GM21367 (cell line): ENCODE results near the gene EEA1.

Source experiments
- ATAC-seq: cut with Tn5 transposase; IDR thresholded peaks from one replicate; pipeline ENCODE4 v1.9.1; 2021; ENCODE audit not compliant: unreplicated experiment

EEA1 gene

DNA sequence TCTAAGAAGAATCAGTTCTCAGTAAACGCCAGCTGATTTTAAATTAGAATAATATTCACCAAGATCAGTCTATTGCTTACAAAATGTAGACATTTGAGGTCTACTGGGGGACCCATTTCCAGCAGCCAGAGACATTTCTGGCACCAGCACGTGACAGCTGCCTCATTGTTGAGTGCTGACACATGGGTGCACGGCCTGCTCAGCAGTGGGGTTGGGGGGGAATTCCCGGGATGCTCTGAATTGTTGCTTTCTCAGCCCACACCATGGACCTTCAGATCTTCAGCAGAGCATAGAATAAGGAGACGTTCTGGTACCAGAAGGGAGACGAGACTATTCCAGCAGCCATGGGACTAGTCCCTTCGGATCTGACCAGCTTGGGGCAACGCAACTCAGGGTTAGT lies 208.0 kb downstream of the EEA1 start:
- ATAC-seq: no peak
